HG02943 (cell line): ENCODE results near the gene POLE.

Experiments used
- ATAC-seq: cut with Tn5 transposase; IDR thresholded peaks from one replicate; pipeline ENCODE4 v1.9.1; 2021; ENCODE audit warnings: mild to moderate bottlenecking, low read depth, moderate library complexity; ENCODE audit not compliant: unreplicated experiment

Gene POLE

GRCh38 chr12:132619386-132620112 is 67.6 kb downstream of the POLE start:
- no peak for ATAC-seq

- no peak for ATAC-seq
Observed at GRCh38 chr12:132619071-132619385, 68.1 kb downstream of the POLE start.

GRCh38 chr12:132618683-132619043 is 68.5 kb downstream of the POLE start, which contains the start of gene P2RX2:
Gene P2RX2, plus strand, starts transcription at chr12:132618776. Its CDS starts 41 bp downstream, at chr12:132618817.
- ATAC-seq, result no peak

GRCh38 chr12:132617822-132618682 is 69.1 kb downstream of the POLE start:
- no peak for ATAC-seq

- ATAC-seq, result no peak
Observed at GRCh38 chr12:132617135-132617701, 69.9 kb downstream of the POLE start.

- no peak for ATAC-seq
Observed at GRCh38 chr12:132615579-132616038, 71.5 kb downstream of the POLE start.

- no peak for ATAC-seq
Observed at GRCh38 chr12:132614861-132615578, 72.1 kb downstream of the POLE start.

GRCh38 chr12:132614029-132614428 is 73.1 kb downstream of the POLE start:
- no peak for ATAC-seq

- ATAC-seq, result no peak
Observed at GRCh38 chr12:132611620-132612019, 75.5 kb downstream of the POLE start.

GRCh38 chr12:132610866-132611602 is 76.1 kb downstream of the POLE start:
- no peak for ATAC-seq

GRCh38 chr12:132610051-132610759 is 76.9 kb downstream of the POLE start, which contains the start of gene LRCOL1:
Gene LRCOL1, minus strand, starts transcription at chr12:132610582. Its CDS starts 4,331 bp downstream, at chr12:132606251.
- no peak for ATAC-seq

GRCh38 chr12:132608231-132609171 is 78.6 kb downstream of the POLE start:
- ATAC-seq, result no peak

GRCh38 chr12:132606927-132607326 is 80.2 kb downstream of the POLE start:
- ATAC-seq, result no peak

GRCh38 chr12:132606466-132606865 is 80.7 kb downstream of the POLE start:
- no peak for ATAC-seq

GRCh38 chr12:132605892-132606291 is 81.2 kb downstream of the POLE start:
- ATAC-seq, result no peak

GRCh38 chr12:132604668-132605441 is 82.3 kb downstream of the POLE start:
- ATAC-seq, result no peak

GRCh38 chr12:132604151-132604618 is 83.0 kb downstream of the POLE start:
- no peak for ATAC-seq
